HG03439 (cell line): Measurements from ENCODE around the gene SPATA2.
"Not testable (repeated sequence)": the region's sequence is repeated elsewhere in the genome, so short reads cannot be mapped to it uniquely, and the experiment has no call there.

Experiments used
- ATAC-seq: cut with Tn5 transposase; IDR thresholded peaks from one replicate; pipeline ENCODE4 v1.9.1; 2021; ENCODE audit warnings: mild to moderate bottlenecking, moderate library complexity; ENCODE audit not compliant: unreplicated experiment

Gene SPATA2

GRCh38 chr20:49915380-49916145, at the start of gene SPATA2:
Gene SPATA2, minus strand, starts transcription at chr20:49915529. Its CDS starts 7,039 bp downstream, at chr20:49908490.
- peak; percentile 84 for ATAC-seq

GRCh38 chr20:49961413-49961812, 46.1 kb upstream of the SPATA2 start:
- no peak for ATAC-seq

GRCh38 chr20:49957089-49957938, 42.0 kb upstream of the SPATA2 start:
- ATAC-seq: not testable (repeated sequence)

GRCh38 chr20:49956689-49957088, 41.4 kb upstream of the SPATA2 start:
- no peak for ATAC-seq

- not testable (repeated sequence) for ATAC-seq
Measured at GRCh38 chr20:49955830-49956396, 40.6 kb upstream of the SPATA2 start.

- no peak for ATAC-seq
Measured at GRCh38 chr20:49955167-49955566, 39.8 kb upstream of the SPATA2 start.

GRCh38 chr20:49951151-49951550, 35.8 kb upstream of the SPATA2 start:
- ATAC-seq: no peak

GRCh38 chr20:49948809-49949507, 33.6 kb upstream of the SPATA2 start:
- ATAC-seq: no peak

- ATAC-seq: no peak
Measured at GRCh38 chr20:49948178-49948577, 32.8 kb upstream of the SPATA2 start.

- ATAC-seq: no peak
Measured at GRCh38 chr20:49945701-49946477, 30.6 kb upstream of the SPATA2 start.

- no peak for ATAC-seq
Measured at GRCh38 chr20:49945306-49945700, 30.0 kb upstream of the SPATA2 start.

- no peak for ATAC-seq
Measured at GRCh38 chr20:49942942-49943341, 27.6 kb upstream of the SPATA2 start.

- no peak for ATAC-seq
Measured at GRCh38 chr20:49942303-49942702, 27.0 kb upstream of the SPATA2 start.

GRCh38 chr20:49941456-49941855, 26.1 kb upstream of the SPATA2 start:
- no peak for ATAC-seq

GRCh38 chr20:49938173-49939163, 23.1 kb upstream of the SPATA2 start:
- ATAC-seq: no peak

- ATAC-seq: no peak
Measured at GRCh38 chr20:49937027-49937929, 21.9 kb upstream of the SPATA2 start.

- ATAC-seq: peak; percentile 62
Measured at GRCh38 chr20:49936153-49937026, 21.1 kb upstream of the SPATA2 start, which contains the start of gene RNF114. Gene RNF114, plus strand, starts transcription at chr20:49936397. Its CDS starts 16 bp downstream, at chr20:49936413.
